GM18858 (cell line): ENCODE data around the gene ZNF107.
"Not testable (repeated sequence)": the region's sequence is repeated elsewhere in the genome, so short reads cannot be mapped to it uniquely, and the experiment has no call there.

Source experiments
- ATAC-seq: cut with Tn5 transposase; IDR thresholded peaks from one replicate; pipeline ENCODE4 v1.9.1; 2021; ENCODE audit not compliant: unreplicated experiment

Gene ZNF107

GRCh38 chr7:64733550-64734240 is 67.8 kb downstream of the ZNF107 start:
- no peak for ATAC-seq

GRCh38 chr7:64736575-64736974 is 70.6 kb downstream of the ZNF107 start:
- no peak for ATAC-seq

GRCh38 chr7:64738403-64738802 is 72.5 kb downstream of the ZNF107 start:
- ATAC-seq: not testable (repeated sequence)

GRCh38 chr7:64738953-64739352 is 73.0 kb downstream of the ZNF107 start:
- not testable (repeated sequence) for ATAC-seq

GRCh38 chr7:64744680-64745079 is 78.7 kb downstream of the ZNF107 start:
- ATAC-seq: no peak

- no peak for ATAC-seq
Observed at GRCh38 chr7:64747802-64748201, 81.9 kb downstream of the ZNF107 start.

- no peak for ATAC-seq
Observed at GRCh38 chr7:64753032-64753431, 87.1 kb downstream of the ZNF107 start.

GRCh38 chr7:64755865-64756264 is 89.9 kb downstream of the ZNF107 start:
- no peak for ATAC-seq

- ATAC-seq: no peak
Observed at GRCh38 chr7:64758151-64758550, 92.2 kb downstream of the ZNF107 start.
